ENCODE measurements around the gene ATP9A. TPM values are rescaled to one million over a fixed set of nuclear protein-coding genes. Genes with fewer than 3 reads are reported as not detected.

Gene ATP9A
- total and polyA plus RNA-seq, 10 of the 15 experiments (the other 5 are each of a cell fraction or from before 2014, with no cell fraction given) = 0.03 to 0.81 (median 0.14) TPM

DNA sequence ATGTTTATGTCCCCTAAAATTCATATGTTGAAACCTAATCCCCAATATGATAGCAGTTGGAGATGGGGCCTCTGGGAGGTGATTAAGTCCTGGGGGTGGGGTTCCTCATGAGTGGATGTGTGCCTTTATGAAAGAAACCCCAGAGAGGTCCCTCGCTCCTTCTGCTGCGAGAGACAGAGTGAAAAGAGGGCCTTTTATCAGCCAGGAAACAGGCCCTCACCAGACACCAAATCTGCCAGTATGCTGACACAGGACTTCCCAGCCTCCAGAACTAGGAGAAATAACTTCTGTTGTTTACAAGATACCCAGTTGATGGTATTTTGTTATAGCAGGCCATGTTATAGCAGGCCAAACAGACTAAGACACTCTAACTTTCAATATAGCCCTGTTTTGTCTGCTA is 124.8 kb downstream of the ATP9A start (continued):
- TF ChIP-seq, protein P1, sequence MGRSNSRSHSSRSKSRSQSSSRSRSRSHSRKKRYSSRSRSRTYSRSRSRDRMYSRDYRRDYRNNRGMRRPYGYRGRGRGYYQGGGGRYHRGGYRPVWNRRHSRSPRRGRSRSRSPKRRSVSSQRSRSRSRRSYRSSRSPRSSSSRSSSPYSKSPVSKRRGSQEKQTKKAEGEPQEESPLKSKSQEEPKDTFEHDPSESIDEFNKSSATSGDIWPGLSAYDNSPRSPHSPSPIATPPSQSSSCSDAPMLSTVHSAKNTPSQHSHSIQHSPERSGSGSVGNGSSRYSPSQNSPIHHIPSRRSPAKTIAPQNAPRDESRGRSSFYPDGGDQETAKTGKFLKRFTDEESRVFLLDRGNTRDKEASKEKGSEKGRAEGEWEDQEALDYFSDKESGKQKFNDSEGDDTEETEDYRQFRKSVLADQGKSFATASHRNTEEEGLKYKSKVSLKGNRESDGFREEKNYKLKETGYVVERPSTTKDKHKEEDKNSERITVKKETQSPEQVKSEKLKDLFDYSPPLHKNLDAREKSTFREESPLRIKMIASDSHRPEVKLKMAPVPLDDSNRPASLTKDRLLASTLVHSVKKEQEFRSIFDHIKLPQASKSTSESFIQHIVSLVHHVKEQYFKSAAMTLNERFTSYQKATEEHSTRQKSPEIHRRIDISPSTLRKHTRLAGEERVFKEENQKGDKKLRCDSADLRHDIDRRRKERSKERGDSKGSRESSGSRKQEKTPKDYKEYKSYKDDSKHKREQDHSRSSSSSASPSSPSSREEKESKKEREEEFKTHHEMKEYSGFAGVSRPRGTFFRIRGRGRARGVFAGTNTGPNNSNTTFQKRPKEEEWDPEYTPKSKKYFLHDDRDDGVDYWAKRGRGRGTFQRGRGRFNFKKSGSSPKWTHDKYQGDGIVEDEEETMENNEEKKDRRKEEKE (IDR thresholded peaks at IDR 0.05) = no peak
- TF ChIP-seq SREBF2 (IDR thresholded peaks at IDR 0.05; ENCODE audit: low read length) (no peak), SMC3 (IDR thresholded peaks at IDR 0.05; ENCODE audit: borderline replicate concordance, low read length) (no peak), JUNB (IDR thresholded peaks at IDR 0.05) (no peak)

DNA sequence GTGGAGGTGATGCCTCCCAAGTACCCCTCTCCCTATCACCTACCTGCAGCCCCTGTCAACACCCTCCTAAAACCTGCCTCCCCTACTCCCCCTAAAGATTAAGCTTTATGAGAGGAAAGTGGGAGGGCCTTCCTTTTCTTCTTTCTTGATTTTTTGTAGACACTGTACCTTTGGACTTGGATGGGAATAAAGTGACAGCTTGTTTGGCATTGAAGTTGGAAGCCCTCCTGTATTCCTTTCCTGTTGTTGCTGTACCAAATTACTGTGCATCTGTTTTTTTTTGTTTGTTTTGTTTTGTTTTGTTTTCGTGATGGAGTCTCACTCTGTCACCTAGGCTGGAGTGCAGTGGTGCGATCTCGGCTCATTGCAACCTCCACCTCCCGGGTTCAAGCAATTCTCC is 126.3 kb downstream of the ATP9A start:
- no peaks in the 10 kb centered on the region for H3K36me3 ChIP-seq (ENCODE audit: control insufficient read depth in 2 of 2, insufficient read depth in 2 of 2, low read length in 1 of 2)
- no peaks in the 10 kb centered on the region for H3K9me3 ChIP-seq (replicated peaks; ENCODE audit: control insufficient read depth, insufficient read depth, low read length)
- H3K4me2 ChIP-seq (ENCODE audit: control insufficient read depth, insufficient read depth) = no peak overlapping the region
- H2AFZ ChIP-seq (ENCODE audit: control insufficient read depth, low read depth, low read length) = no peak overlapping the region
- POLR2A ChIA-PET = no interaction called here
- H4K20me1 ChIP-seq (ENCODE audit: control insufficient read depth, insufficient read depth) = no peaks in the 10 kb centered on the region
- WGBS (ENCODE audit: insufficient coverage, insufficient replicate concordance, low lambda C conversion rate, missing lambda C conversion rate) = 58% methylated on average over 4 of the region's 4 CpGs
- DNase-seq (ENCODE audit: low read depth, low spot score) (no peak), FAIRE-seq (no peak), ATAC-seq (no peak)
- no peaks in the 10 kb centered on the region for H3K79me2 ChIP-seq (ENCODE audit: control insufficient read depth, insufficient read depth, low read length)
- BruUV-seq (replicated peaks) = no TSS peak
- SMC1A ChIA-PET (ENCODE audit: uncharacterized antibody, unreplicated experiment) = interaction anchor here (0.6 kb wide), 1 partner anchor 274 kb away, joined by 3 read pairs; no protein-coding TSS in a partner anchor
- RAD21 ChIA-PET (ENCODE audit: unreplicated experiment) = no interaction called here
- no peak overlapping the region for H3K9ac ChIP-seq (ENCODE audit: control insufficient read depth, insufficient read depth, low read length)
- H3K27ac ChIP-seq (ENCODE audit: control insufficient read depth, insufficient read depth) = no peak overlapping the region
- TF ChIP-seq RCOR1 (conservative IDR thresholded peaks at IDR 0.05; ENCODE audit: low read depth, low read length) = no peak
- TF ChIP-seq MTA3 (IDR thresholded peaks at IDR 0.05; ENCODE audit: borderline replicate concordance, low read length) = no peak
- intact Hi-C loops (cut with micrococcal nuclease; ENCODE audit: unreplicated experiment) (loop anchor here (5.0 kb wide), 1 partner anchor 740 kb away; no protein-coding TSS in a partner anchor), in situ Hi-C loops (cut with MboI) (no loop called here)
- no peaks in the 10 kb centered on the region for H3K27me3 ChIP-seq (replicated peaks in 1 of 2; ENCODE audit: control insufficient read depth in 2 of 2, insufficient read depth in 2 of 2, low read length in 1 of 2)
- H3K4me1 ChIP-seq (ENCODE audit: control insufficient read depth, insufficient read depth, low read length) = no peaks in the 10 kb centered on the region
- CTCF ChIA-PET = interaction anchor here (0.7 to 2.2 kb wide), 2 partner anchors 19 to 59 kb away, joined by 3 to 5 read pairs; no protein-coding TSS in a partner anchor
- H3K4me3 ChIP-seq = no peak overlapping the region

All from GM12878 (cell line).